Measurements from ENCODE around the gene ZNF516. TPM values are rescaled to one million over a fixed set of nuclear protein-coding genes. Genes with fewer than 3 reads are reported as not detected.

ZNF516 gene
- total and polyA plus RNA-seq, 2 of the 4 experiments (the other 2 are of a cell fraction) = 7.9 to 16.9 TPM

GRCh38 chr18:76335859-76336640 is 159.0 kb downstream of the ZNF516 start (continued):
- no peak for TF ChIP-seq RAD21 (IDR thresholded peaks at IDR 0.05; ENCODE audit: low read length)

GRCh38 chr18:76328140-76328539 is 166.9 kb downstream of the ZNF516 start:
- Histone ChIP-seq H2AK5ac (ENCODE audit: low read depth, low read length) (no peak overlapping the region), H3K18ac (ENCODE audit: low read depth, low read length) (no peak overlapping the region), H3K27me3 (ENCODE audit: control insufficient read depth, insufficient read depth, low read length) (peaks cover 4% of the 10 kb centered on the region), H2BK5ac (ENCODE audit: low read depth, low read length, poor library complexity, severe bottlenecking) (no peak overlapping the region), H3K4me1 (ENCODE audit: control insufficient read depth, insufficient read depth, low read length) (no peaks in the 10 kb centered on the region), H4K91ac (ENCODE audit: insufficient read depth, low read depth, low read length) (no peak overlapping the region), H3K9ac (ENCODE audit: low read depth, low read length) (no peak overlapping the region), H3K4ac (ENCODE audit: low read depth, low read length) (no peak overlapping the region), H2BK20ac (ENCODE audit: low read depth, low read length) (no peak overlapping the region), H3K36me3 (ENCODE audit: control insufficient read depth, insufficient read depth, low read length) (no peaks in the 10 kb centered on the region), H4K5ac (ENCODE audit: low read depth, low read length) (no peak overlapping the region), H2BK15ac (ENCODE audit: low read depth, low read length) (no peak overlapping the region), H2AFZ (replicated peaks; ENCODE audit: low read length, poor library complexity) (no peak overlapping the region), H3K23ac (ENCODE audit: low read depth, low read length) (no peak overlapping the region), H3K14ac (replicated peaks; ENCODE audit: low read depth, low read length) (no peak overlapping the region), H4K20me1 (ENCODE audit: insufficient read depth, low read length) (no peaks in the 10 kb centered on the region), H3K9me1 (ENCODE audit: insufficient read depth, low read length) (no peaks in the 10 kb centered on the region), H2AK9ac (replicated peaks; ENCODE audit: low read depth, low read length, poor library complexity) (no peak overlapping the region), H3K56ac (ENCODE audit: extremely low read depth, insufficient read depth, low read length) (no peak overlapping the region), H3K79me1 (ENCODE audit: low read depth in 1 of 2, low read length in 2 of 2) (no peaks in the 10 kb centered on the region), H3K9me3 (ENCODE audit: control insufficient read depth, insufficient read depth, low read length) (peaks cover 3% of the 10 kb centered on the region; the same call in 1 of the 2 replicates), H3K4me2 (ENCODE audit: low read depth, low read length) (no peak overlapping the region), H2BK120ac (ENCODE audit: low read depth, low read length) (no peak overlapping the region), H3K27ac (ENCODE audit: insufficient read depth, low read length) (no peak overlapping the region), H3K4me3 (ENCODE audit: insufficient read depth, low read depth, low read length) (no peak overlapping the region), H4K8ac (ENCODE audit: low read depth in 2 of 2, low read length in 2 of 2) (no peak overlapping the region)
- ChIA-PET POLR2A (ENCODE audit: unreplicated experiment) (no interaction called here), CTCF (no interaction called here)
- no peak for ATAC-seq (ENCODE audit: low read depth)
- no peak for TF ChIP-seq RFX5 (IDR thresholded peaks at IDR 0.05; ENCODE audit: low read depth, low read length)
- no peak for TF ChIP-seq CEBPB (IDR thresholded peaks at IDR 0.05; ENCODE audit: low read depth, low read length)
- no peak for TF ChIP-seq NFE2L2 (IDR thresholded peaks at IDR 0.05; ENCODE audit: low read depth, low read length)
- no peak for TF ChIP-seq CTCF (conservative IDR thresholded peaks at IDR 0.05; ENCODE audit: low read depth, low read length)
- TF ChIP-seq POLR2A (IDR thresholded peaks at IDR 0.05; ENCODE audit: low read depth, low read length) = no peak
- no peak for TF ChIP-seq RAD21 (IDR thresholded peaks at IDR 0.05; ENCODE audit: low read length)
- no peak for TF ChIP-seq RCOR1 (IDR thresholded peaks at IDR 0.05; ENCODE audit: insufficient replicate concordance, low read length)
- no peak for TF ChIP-seq ELK1 (IDR thresholded peaks at IDR 0.05; ENCODE audit: borderline replicate concordance, low read depth, low read length)
- no peak for TF ChIP-seq SMC3 (IDR thresholded peaks at IDR 0.05; ENCODE audit: low read depth, low read length)
- intact Hi-C loops (cut with micrococcal nuclease) = no loop called here
- BruUV-seq (replicated peaks) = no TSS peak
- dilution Hi-C loops (cut with HindIII; ENCODE audit: low sequenced_read_pairs, unreplicated experiment) = no loop called here
- 44% methylated on average over 3 of the region's 4 CpGs; no CpG with 5 or more reads in 1 of the 2 experiments for WGBS, 2 experiments (ENCODE audit: extremely low coverage in 2 of 2, insufficient read length in 1 of 2)
- no peak for DNase-seq
- in situ Hi-C loops (cut with MboI; ENCODE audit: low sequenced_read_pairs) = no loop called here
